ENCODE data around the gene FAM241B.

Gene FAM241B

GRCh38 chr10:69649786-69650550, 19.9 kb downstream of the FAM241B start:
- DNase-seq = no peak

GRCh38 chr10:69650589-69651261, 20.7 kb downstream of the FAM241B start:
- no peak for DNase-seq

- no peak for DNase-seq
Observed at GRCh38 chr10:69651362-69651761, 21.3 kb downstream of the FAM241B start.

- DNase-seq = no peak
Observed at GRCh38 chr10:69652111-69652856, 22.2 kb downstream of the FAM241B start.

GRCh38 chr10:69652857-69653199, 22.8 kb downstream of the FAM241B start:
- DNase-seq = no peak

- DNase-seq = no peak
Observed at GRCh38 chr10:69653561-69653960, 23.5 kb downstream of the FAM241B start.

GRCh38 chr10:69655124-69655867, 25.2 kb downstream of the FAM241B start:
- DNase-seq = no peak

- DNase-seq = no peak
Observed at GRCh38 chr10:69655868-69656555, 26.0 kb downstream of the FAM241B start.

- DNase-seq = no peak
Observed at GRCh38 chr10:69656742-69657269, 26.8 kb downstream of the FAM241B start.

- DNase-seq = no peak
Observed at GRCh38 chr10:69657430-69657829, 27.4 kb downstream of the FAM241B start.

- DNase-seq = no peak
Observed at GRCh38 chr10:69657866-69658265, 27.8 kb downstream of the FAM241B start.

- no peak for DNase-seq
Observed at GRCh38 chr10:69659241-69660038, 29.4 kb downstream of the FAM241B start.

GRCh38 chr10:69660296-69660695, 30.2 kb downstream of the FAM241B start:
- DNase-seq = no peak

GRCh38 chr10:69661414-69662172, 31.5 kb downstream of the FAM241B start:
- DNase-seq = no peak

- DNase-seq = no peak
Observed at GRCh38 chr10:69662173-69662877, 32.3 kb downstream of the FAM241B start.

- DNase-seq = no peak
Observed at GRCh38 chr10:69662901-69663300, 32.9 kb downstream of the FAM241B start.

- DNase-seq = no peak
Observed at GRCh38 chr10:69663369-69663947, 33.4 kb downstream of the FAM241B start.

GRCh38 chr10:69665474-69666320, 35.6 kb downstream of the FAM241B start:
- no peak for DNase-seq

GRCh38 chr10:69666756-69667155, 36.7 kb downstream of the FAM241B start:
- no peak for DNase-seq
